GM12874 (cell line): ENCODE data around the gene GMDS.

ENCODE experiments used
- CTCF ChIP-seq: IDR thresholded peaks from 2 replicates; pipeline ENCODE4 v1.5.1; 2011; ENCODE audit warnings: low read depth, mild to moderate bottlenecking, control low read depth, low read length, moderate library complexity; ENCODE audit not compliant: insufficient read depth

Gene GMDS

GRCh38 chr6:1890987-1891386 lies 354.4 kb downstream of the GMDS start:
- TF ChIP-seq CTCF, result no peak

- no peak for TF ChIP-seq CTCF
Measured at GRCh38 chr6:1890071-1890470, 355.3 kb downstream of the GMDS start.

- TF ChIP-seq CTCF, result no peak
Measured at GRCh38 chr6:1885576-1886011, 359.8 kb downstream of the GMDS start.

GRCh38 chr6:1884313-1884712 lies 361.1 kb downstream of the GMDS start:
- no peak for TF ChIP-seq CTCF

- TF ChIP-seq CTCF, result no peak
Measured at GRCh38 chr6:1878330-1878729, 367.1 kb downstream of the GMDS start.

GRCh38 chr6:1873781-1874180 lies 371.6 kb downstream of the GMDS start:
- TF ChIP-seq CTCF, result no peak

- TF ChIP-seq CTCF, result no peak
Measured at GRCh38 chr6:1872649-1873131, 372.7 kb downstream of the GMDS start.
